Hepatocyte (in vitro differentiated cells): ENCODE measurements around the gene DEPDC5.

Experiments
- CTCF ChIP-seq: fragments of 200-600 bp; sonication (generic); IDR thresholded peaks from 2 replicates; pipeline ENCODE4 v1.5.1; 2016; ENCODE audit warnings: antibody characterized with exemption, mild to moderate bottlenecking; ENCODE audit not compliant: poor library complexity
- EZH2 ChIP-seq: fragments of 200-600 bp; sonication (generic); IDR thresholded peaks from 2 replicates; pipeline ENCODE4 v1.6.1; 2016; ENCODE audit warnings: antibody characterized with exemption, mild to moderate bottlenecking, borderline replicate concordance
- EZH2phosphoT487 ChIP-seq: fragments of 200-600 bp; sonication (generic); IDR thresholded peaks from one replicate; pipeline ENCODE4 v1.6.1; 2018; ENCODE audit warnings: antibody characterized with exemption, mild to moderate bottlenecking, low read depth, moderate library complexity; ENCODE audit not compliant: unreplicated experiment, severe bottlenecking

- no peak for TF ChIP-seq CTCF
- TF ChIP-seq EZH2: no peak
- TF ChIP-seq EZH2phosphoT487: no peak
These were observed 14.0 kb upstream of the DEPDC5 start for GRCh38 chr22:31739795-31740201.
